Measurements from ENCODE around the gene PTGS2. TPM values are rescaled to one million over a fixed set of nuclear protein-coding genes. Genes with fewer than 3 reads are reported as not detected.

PTGS2 gene
- total and polyA plus RNA-seq, 9 of the 15 experiments (the other 6 are each of a cell fraction or from before 2014, with no cell fraction given) = 0.01 TPM; not detected in 8

GRCh38 chr1:186655876-186656275, 24.3 kb downstream of the PTGS2 start (continued):
- TF ChIP-seq UBTF (IDR thresholded peaks at IDR 0.05; ENCODE audit: borderline replicate concordance in 1 of 2, low read depth in 2 of 2, low read length in 2 of 2) (no peak), BRD9 (IDR thresholded peaks at IDR 0.05; ENCODE audit: low read depth, partially characterized antibody) (no peak), SMAD1 (IDR thresholded peaks at IDR 0.05; ENCODE audit: low read depth, low read length, partially characterized antibody) (no peak), ZNF511 (CRISPR knock-in tag; IDR thresholded peaks at IDR 0.05) (no peak), ETV6 (IDR thresholded peaks at IDR 0.05; ENCODE audit: borderline replicate concordance in 1 of 2, low read depth in 2 of 2, low read length in 1 of 2) (no peak), ETV6 (CRISPR knock-in tag; IDR thresholded peaks at IDR 0.05; ENCODE audit: borderline replicate concordance) (no peak), CBX2 (IDR thresholded peaks at IDR 0.05; ENCODE audit: insufficient read depth, low read length, poor library complexity, severe bottlenecking) (no peak), CREB1 (IDR thresholded peaks at IDR 0.05) (no peak), CREB1 (CRISPR knock-in tag; IDR thresholded peaks at IDR 0.05) (no peak), ZNF41 (CRISPR knock-in tag; conservative IDR thresholded peaks at IDR 0.05) (no peak)
